ENCODE measurements around the gene CLEC4C.

DNA sequence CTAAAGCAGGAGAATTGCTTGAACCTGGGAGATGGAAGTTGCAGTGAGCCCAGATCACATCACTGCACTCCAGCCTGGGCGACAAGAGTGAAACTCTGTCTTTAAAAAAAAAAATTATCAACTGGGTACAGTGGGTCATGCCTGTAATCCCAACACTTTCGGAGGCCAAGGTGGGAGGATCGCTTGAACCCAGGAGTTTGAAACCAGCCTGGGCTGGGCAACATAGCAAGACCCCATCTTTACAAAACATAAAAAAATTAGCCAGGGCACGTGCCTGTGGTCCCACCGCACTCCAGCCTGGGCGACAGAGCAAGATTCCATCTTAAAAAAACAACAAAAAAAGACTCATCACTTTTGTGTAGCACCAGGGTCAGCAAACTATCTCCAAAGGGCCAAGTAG is 34.9 kb upstream of the CLEC4C start:
- TF ChIP-seq, protein P1, sequence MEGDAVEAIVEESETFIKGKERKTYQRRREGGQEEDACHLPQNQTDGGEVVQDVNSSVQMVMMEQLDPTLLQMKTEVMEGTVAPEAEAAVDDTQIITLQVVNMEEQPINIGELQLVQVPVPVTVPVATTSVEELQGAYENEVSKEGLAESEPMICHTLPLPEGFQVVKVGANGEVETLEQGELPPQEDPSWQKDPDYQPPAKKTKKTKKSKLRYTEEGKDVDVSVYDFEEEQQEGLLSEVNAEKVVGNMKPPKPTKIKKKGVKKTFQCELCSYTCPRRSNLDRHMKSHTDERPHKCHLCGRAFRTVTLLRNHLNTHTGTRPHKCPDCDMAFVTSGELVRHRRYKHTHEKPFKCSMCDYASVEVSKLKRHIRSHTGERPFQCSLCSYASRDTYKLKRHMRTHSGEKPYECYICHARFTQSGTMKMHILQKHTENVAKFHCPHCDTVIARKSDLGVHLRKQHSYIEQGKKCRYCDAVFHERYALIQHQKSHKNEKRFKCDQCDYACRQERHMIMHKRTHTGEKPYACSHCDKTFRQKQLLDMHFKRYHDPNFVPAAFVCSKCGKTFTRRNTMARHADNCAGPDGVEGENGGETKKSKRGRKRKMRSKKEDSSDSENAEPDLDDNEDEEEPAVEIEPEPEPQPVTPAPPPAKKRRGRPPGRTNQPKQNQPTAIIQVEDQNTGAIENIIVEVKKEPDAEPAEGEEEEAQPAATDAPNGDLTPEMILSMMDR (IDR thresholded peaks at IDR 0.05), result no peak
- TF ChIP-seq EZH2 (IDR thresholded peaks at IDR 0.05; ENCODE audit: borderline replicate concordance, insufficient read depth, low read depth, low read length, poor library complexity, severe bottlenecking), result no peak

Data from B cell (primary cell).